Measurements from ENCODE around the gene SULT1C4.

Gene SULT1C4

DNA sequence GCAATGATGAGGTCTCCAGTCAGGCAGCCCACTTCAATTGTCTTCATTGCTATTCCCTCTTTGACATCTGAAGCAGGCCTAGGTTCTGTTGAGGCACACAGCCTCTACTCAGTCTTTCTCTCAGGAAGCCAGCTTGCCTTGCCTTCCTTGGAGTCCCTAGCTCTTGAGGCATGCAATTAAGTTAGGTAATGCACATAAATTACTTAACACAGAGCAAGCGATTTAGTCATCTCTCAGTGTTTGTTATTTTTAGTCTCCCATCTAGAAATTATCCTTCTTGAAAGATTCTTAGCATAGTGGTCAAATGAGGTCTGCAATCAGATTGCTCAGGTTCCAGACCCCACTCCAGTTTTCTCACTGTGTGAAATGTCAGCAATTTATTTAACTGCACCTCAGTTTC is 32.0 kb downstream of the SULT1C4 start:
- 0 out of 2 replicates have a peak, but pooled peaks cover 3% of the 10 kb centered on the region for H3K9me3 ChIP-seq (ENCODE audit: control insufficient read depth, insufficient read depth, low read length)
- no peaks in the 10 kb centered on the region for H4K20me1 ChIP-seq (ENCODE audit: control insufficient read depth, insufficient read depth, low read depth, low read length)
- H3K4me3 ChIP-seq (ENCODE audit: low read length): no peak overlapping the region
- TF ChIP-seq EZH2phosphoT487 (IDR thresholded peaks at IDR 0.05; ENCODE audit: borderline replicate concordance, low read length): no peak
- TF ChIP-seq, protein P1, sequence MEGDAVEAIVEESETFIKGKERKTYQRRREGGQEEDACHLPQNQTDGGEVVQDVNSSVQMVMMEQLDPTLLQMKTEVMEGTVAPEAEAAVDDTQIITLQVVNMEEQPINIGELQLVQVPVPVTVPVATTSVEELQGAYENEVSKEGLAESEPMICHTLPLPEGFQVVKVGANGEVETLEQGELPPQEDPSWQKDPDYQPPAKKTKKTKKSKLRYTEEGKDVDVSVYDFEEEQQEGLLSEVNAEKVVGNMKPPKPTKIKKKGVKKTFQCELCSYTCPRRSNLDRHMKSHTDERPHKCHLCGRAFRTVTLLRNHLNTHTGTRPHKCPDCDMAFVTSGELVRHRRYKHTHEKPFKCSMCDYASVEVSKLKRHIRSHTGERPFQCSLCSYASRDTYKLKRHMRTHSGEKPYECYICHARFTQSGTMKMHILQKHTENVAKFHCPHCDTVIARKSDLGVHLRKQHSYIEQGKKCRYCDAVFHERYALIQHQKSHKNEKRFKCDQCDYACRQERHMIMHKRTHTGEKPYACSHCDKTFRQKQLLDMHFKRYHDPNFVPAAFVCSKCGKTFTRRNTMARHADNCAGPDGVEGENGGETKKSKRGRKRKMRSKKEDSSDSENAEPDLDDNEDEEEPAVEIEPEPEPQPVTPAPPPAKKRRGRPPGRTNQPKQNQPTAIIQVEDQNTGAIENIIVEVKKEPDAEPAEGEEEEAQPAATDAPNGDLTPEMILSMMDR (IDR thresholded peaks at IDR 0.05; ENCODE audit: low read depth, low read length, poor library complexity, severe bottlenecking): no peak
- no peak overlapping the region for H3K27ac ChIP-seq (ENCODE audit: low read depth, low read length)
- no peaks in the 10 kb centered on the region for H3K9me2 ChIP-seq (replicated peaks; ENCODE audit: control insufficient read depth, low read length)
- H3K4me2 ChIP-seq (ENCODE audit: low read length): no peak overlapping the region
- H3F3A ChIP-seq (ENCODE audit: control insufficient read depth, insufficient read depth): no peaks in the 10 kb centered on the region
- H3K4me1 ChIP-seq (ENCODE audit: control insufficient read depth, low read length): no peaks in the 10 kb centered on the region
- H3K79me2 ChIP-seq (ENCODE audit: control insufficient read depth, low read length): no peaks in the 10 kb centered on the region
- H3K36me3 ChIP-seq (ENCODE audit: control insufficient read depth, low read length): no peaks in the 10 kb centered on the region
- peaks cover 13% of the 10 kb centered on the region for H3K27me3 ChIP-seq (ENCODE audit: control insufficient read depth, low read length)

DNA sequence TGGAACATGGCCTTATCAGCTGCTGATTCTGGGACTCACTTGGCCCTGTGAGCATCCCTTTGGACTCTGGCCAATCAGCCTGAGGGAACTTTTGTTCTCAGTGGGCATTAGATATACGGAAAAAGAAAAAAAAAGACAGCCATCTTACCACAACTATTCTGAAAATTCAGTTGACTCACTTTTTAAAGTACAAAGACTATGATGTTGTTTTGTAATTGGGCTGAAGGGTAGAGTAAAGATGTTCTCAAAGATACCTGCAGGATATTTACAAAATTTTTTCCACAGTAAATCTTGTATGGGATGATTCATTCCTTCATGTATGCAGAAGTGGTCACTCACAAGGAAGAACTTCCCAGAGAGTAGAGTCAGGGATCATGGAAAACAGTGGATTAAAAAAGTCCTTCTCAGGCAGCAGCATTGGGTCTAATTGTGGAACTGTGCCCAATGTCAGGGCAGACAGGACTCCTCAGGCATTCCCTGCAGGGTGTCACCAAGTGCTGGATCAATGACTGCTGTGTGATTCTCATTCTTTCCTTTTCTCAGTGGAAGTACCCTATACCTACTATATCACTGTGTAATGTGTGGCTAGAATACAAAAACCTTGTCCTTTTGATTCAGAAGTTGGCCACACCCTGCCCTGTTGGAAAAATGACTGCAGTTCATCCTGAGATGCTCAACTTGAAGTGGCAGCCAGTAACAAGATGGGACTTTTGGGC is 35.4 kb downstream of the SULT1C4 start:
- Histone ChIP-seq H3K36me3 (ENCODE audit: control insufficient read depth, low read length) (no peaks in the 10 kb centered on the region), H3K4me1 (ENCODE audit: control insufficient read depth, low read length) (no peaks in the 10 kb centered on the region), H3K27me3 (ENCODE audit: control insufficient read depth, low read length) (peaks cover 9% of the 10 kb centered on the region; the same call in 1 of the 2 replicates), H3K79me2 (ENCODE audit: control insufficient read depth, low read length) (no peaks in the 10 kb centered on the region), H3K9me3 (ENCODE audit: control insufficient read depth, insufficient read depth, low read length) (no peaks in the 10 kb centered on the region), H3K4me3 (ENCODE audit: low read length) (no peak overlapping the region), H3K9me2 (replicated peaks; ENCODE audit: control insufficient read depth, low read length) (no peaks in the 10 kb centered on the region), H3K4me2 (ENCODE audit: low read length) (no peak overlapping the region), H3F3A (ENCODE audit: control insufficient read depth, insufficient read depth) (no peaks in the 10 kb centered on the region), H3K27ac (ENCODE audit: low read depth, low read length) (no peak overlapping the region), H4K20me1 (ENCODE audit: control insufficient read depth, insufficient read depth, low read depth, low read length) (no peaks in the 10 kb centered on the region)
- no peak for TF ChIP-seq EZH2phosphoT487 (IDR thresholded peaks at IDR 0.05; ENCODE audit: borderline replicate concordance, low read length)
- TF ChIP-seq, protein P1 (IDR thresholded peaks at IDR 0.05; ENCODE audit: low read depth, low read length, poor library complexity, severe bottlenecking): no peak

DNA sequence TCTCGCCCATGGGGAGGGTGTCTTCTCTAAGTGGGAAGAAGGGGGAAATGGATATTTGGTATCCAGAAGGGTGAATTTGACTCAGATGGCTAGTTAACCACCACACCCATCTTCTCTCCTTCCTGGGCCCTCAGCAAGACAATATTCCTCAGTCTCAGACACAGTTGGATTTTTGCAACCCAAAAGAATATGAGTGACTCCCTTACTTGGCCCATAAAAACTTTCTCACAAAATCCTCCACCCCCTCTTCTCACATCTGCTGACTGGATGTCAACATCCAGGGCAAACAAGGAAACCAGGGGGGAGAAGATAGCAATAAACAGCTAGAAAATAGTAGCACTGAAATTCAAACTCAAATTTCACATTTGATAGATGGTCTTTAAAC is 35.9 kb downstream of the SULT1C4 start:
- Histone ChIP-seq H3K4me2 (ENCODE audit: low read length) (no peak overlapping the region), H3K27me3 (ENCODE audit: control insufficient read depth, low read length) (peaks cover 4% of the 10 kb centered on the region; the same call in 1 of the 2 replicates), H3K4me3 (ENCODE audit: low read length) (no peak overlapping the region), H3K79me2 (ENCODE audit: control insufficient read depth, low read length) (no peaks in the 10 kb centered on the region), H3K27ac (ENCODE audit: low read depth, low read length) (no peak overlapping the region), H3K9me2 (replicated peaks; ENCODE audit: control insufficient read depth, low read length) (no peaks in the 10 kb centered on the region), H3F3A (ENCODE audit: control insufficient read depth, insufficient read depth) (no peaks in the 10 kb centered on the region), H3K9me3 (ENCODE audit: control insufficient read depth, insufficient read depth, low read length) (no peaks in the 10 kb centered on the region), H3K36me3 (ENCODE audit: control insufficient read depth, low read length) (no peaks in the 10 kb centered on the region), H4K20me1 (ENCODE audit: control insufficient read depth, insufficient read depth, low read depth, low read length) (no peaks in the 10 kb centered on the region), H3K4me1 (ENCODE audit: control insufficient read depth, low read length) (no peaks in the 10 kb centered on the region)
- TF ChIP-seq EZH2phosphoT487 (IDR thresholded peaks at IDR 0.05; ENCODE audit: borderline replicate concordance, low read length): no peak
- TF ChIP-seq, protein P1 (IDR thresholded peaks at IDR 0.05; ENCODE audit: low read depth, low read length, poor library complexity, severe bottlenecking): no peak

All from DOHH2 (cell line).